ENCODE data around the gene AKAP1. TPM values are rescaled to one million over a fixed set of nuclear protein-coding genes. Genes with fewer than 3 reads are reported as not detected.
A peak's percentile ranks its signal among the peaks of the same experiment; 100 is the strongest.
"Not testable (repeated sequence)": the region's sequence is repeated elsewhere in the genome, so short reads cannot be mapped to it uniquely, and the experiment has no call there.

AKAP1 gene
- total and polyA plus RNA-seq, 11 donors: 55.8 to 240 (median 128) TPM

DNA sequence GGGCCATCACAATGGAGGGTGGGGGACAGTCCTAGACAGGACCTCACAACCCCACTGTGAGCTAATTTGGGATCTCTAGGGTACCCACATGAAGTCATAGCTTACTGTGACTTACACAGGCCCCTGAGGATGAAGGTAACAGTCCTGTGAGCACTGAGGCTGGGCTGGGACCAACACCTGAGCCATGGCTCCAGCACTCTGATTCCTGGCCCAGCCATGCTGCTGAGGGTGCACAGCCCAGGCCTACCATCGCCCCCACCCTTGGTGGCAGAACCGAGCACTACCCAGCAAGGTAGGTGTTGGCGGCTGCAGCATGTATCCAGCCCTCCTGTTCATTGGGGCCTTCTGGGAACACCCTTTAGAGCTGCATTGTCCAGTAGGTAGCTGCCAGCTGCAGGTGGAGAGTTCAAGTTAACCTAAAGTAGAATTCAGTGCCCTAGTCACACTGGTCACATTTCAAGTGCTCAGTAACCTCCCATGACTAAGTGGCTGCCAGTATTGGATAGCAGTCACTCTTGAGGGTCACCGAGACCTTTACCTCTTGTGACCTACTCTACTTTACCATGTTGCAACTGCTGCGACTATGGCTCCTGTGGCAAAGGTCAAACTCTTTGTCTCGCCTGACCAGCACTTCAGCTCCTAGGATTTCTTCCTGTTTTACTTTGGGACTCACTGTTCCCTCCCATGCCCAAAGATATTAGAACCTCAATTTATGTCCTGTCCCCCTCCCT lies 11.6 kb downstream of the AKAP1 start:
- no peak overlapping the region for H3K4me3 ChIP-seq
- TF ChIP-seq, protein P1, sequence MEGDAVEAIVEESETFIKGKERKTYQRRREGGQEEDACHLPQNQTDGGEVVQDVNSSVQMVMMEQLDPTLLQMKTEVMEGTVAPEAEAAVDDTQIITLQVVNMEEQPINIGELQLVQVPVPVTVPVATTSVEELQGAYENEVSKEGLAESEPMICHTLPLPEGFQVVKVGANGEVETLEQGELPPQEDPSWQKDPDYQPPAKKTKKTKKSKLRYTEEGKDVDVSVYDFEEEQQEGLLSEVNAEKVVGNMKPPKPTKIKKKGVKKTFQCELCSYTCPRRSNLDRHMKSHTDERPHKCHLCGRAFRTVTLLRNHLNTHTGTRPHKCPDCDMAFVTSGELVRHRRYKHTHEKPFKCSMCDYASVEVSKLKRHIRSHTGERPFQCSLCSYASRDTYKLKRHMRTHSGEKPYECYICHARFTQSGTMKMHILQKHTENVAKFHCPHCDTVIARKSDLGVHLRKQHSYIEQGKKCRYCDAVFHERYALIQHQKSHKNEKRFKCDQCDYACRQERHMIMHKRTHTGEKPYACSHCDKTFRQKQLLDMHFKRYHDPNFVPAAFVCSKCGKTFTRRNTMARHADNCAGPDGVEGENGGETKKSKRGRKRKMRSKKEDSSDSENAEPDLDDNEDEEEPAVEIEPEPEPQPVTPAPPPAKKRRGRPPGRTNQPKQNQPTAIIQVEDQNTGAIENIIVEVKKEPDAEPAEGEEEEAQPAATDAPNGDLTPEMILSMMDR (IDR thresholded peaks at IDR 0.05): no peak
- TF ChIP-seq POLR2A (IDR thresholded peaks at IDR 0.05): no peak
- peak overlapping the region; percentile 67 to 98 (median 86) for H3K27ac ChIP-seq
- ATAC-seq (peak in 3 of 4 donors; percentile 63 to 69 (median 65)), DNase-seq (peak in 1 of 5 donors; percentile 50)
- 74 to 83% (median 75%) methylated on average over 3 to 6 of the region's 6 CpGs for WGBS, 4 donors
- intact Hi-C loops (cut with DNase I): no loop called here
- no peaks in the 10 kb centered on the region for H3K9me3 ChIP-seq
- peaks cover 0 to 91% (median 61%) of the 10 kb centered on the region in 12 donors for H3K4me1 ChIP-seq
- H3K27me3 ChIP-seq: no peaks in the 10 kb centered on the region
- no peaks in the 10 kb centered on the region for H3K36me3 ChIP-seq

DNA sequence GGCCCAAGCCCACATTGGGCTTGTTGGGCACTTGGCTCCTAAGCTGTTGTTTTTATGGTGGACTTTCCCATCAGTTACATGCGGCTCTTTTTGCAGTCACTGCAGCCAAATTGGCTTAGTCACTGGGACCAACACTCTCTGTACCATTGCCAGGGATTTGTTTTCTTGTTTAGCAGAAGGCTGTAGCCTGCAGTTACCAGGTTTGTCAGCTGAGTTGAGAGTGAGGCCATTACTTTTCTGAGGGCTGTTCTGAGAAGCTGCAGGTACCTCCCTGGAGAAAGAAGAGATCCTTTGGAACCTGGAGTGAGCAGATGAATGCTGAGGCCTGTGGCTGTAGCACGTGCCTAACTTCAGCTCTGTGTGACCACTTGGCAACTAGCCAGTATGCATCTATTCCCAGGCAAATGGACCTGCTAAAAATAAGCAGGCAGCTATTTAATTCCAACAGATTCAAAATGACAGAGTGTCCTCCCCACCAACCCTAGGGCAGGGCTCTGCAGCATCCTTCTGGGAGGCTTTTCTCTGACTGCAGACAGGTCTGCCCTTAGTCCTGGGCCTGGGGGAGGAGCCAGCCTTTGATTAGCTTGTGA lies 12.9 kb downstream of the AKAP1 start:
- Histone ChIP-seq H3K27me3 (no peaks in the 10 kb centered on the region), H3K27ac (peak overlapping the region; percentile 62 to 98 (median 86)), H3K4me1 (peaks cover 0 to 91% (median 60%) of the 10 kb centered on the region in 12 donors), H3K9me3 (no peaks in the 10 kb centered on the region), H3K4me3 (no peak overlapping the region), H3K36me3 (no peaks in the 10 kb centered on the region)
- intact Hi-C loops (cut with DNase I): no loop called here
- WGBS, 4 donors: 0 to 20% (median 13%) methylated on average over 1 to 2 of the region's 2 CpGs
- peak; percentile 68 to 78 (median 74) for ATAC-seq
- peak in 4 of 5 donors; percentile 52 to 76 (median 66) for DNase-seq
- no peak for TF ChIP-seq POLR2A (IDR thresholded peaks at IDR 0.05)
- TF ChIP-seq, protein P1 (IDR thresholded peaks at IDR 0.05): no peak

DNA sequence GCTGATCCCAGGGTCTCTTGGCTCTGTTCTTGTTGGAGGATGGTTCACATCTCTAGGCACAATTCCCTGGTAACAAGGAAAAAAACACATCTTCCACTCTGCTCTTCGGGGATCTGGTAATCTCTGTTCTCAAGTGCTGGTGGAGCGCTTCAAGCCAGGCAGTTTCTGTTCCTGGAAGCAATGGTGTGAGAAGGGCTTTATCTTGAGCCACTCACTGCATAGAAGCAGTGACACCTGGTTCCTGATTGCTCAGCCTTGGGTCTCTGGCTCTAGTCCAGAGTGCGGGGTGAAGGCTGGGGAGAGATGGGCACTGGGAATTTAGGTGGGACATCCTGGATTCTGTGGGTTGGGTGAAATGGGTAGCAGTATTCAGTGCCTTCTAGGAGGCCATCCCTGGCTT lies 14.1 kb downstream of the AKAP1 start:
- no peaks in the 10 kb centered on the region for H3K27me3 ChIP-seq
- 49 to 78% (median 57%) methylated on average over 3 of the region's 3 CpGs for WGBS, 4 donors
- DNase-seq: no peak
- peaks cover 0 to 89% (median 53%) of the 10 kb centered on the region in 12 donors for H3K4me1 ChIP-seq
- no peak for TF ChIP-seq POLR2A (IDR thresholded peaks at IDR 0.05)
- TF ChIP-seq, protein P1 (IDR thresholded peaks at IDR 0.05): no peak
- intact Hi-C loops (cut with DNase I): no loop called here
- peak in 1 of 4 donors; percentile 19 for ATAC-seq
- no peak overlapping the region for H3K4me3 ChIP-seq
- H3K9me3 ChIP-seq: no peaks in the 10 kb centered on the region
- H3K27ac ChIP-seq: peak overlapping the region; percentile 19 to 98 (median 86)
- no peaks in the 10 kb centered on the region for H3K36me3 ChIP-seq

DNA sequence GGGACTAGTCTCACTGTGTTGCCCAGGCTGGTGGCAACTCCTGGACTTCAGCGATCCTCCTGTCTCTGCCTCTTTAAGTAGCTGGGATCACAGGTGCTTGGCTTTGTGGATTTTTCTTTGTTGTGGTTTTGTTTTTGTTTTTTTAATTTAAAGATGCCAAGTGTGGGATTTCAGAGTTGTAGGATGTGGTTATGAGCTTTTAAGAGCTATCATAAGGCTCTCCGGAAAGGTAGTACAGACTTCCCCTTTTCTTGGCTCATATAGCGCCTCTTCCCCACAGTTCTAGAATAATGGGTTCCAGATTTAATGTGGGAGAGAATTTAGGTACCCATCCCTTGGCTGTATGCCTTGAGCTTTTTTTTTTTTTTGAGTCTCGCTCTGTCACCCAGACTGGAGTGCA lies 17.1 kb downstream of the AKAP1 start:
- WGBS, 4 donors: 66 to 83% (median 79%) methylated on average over 4 of the region's 4 CpGs
- no peak for TF ChIP-seq POLR2A (IDR thresholded peaks at IDR 0.05)
- intact Hi-C loops (cut with DNase I): no loop called here
- DNase-seq (no peak), ATAC-seq (no peak)
- no peaks in the 10 kb centered on the region for H3K9me3 ChIP-seq
- H3K4me3 ChIP-seq: no peak overlapping the region
- H3K27ac ChIP-seq: peak overlapping the region in 6 of 12 donors; percentile 8 to 96 (median 32)
- peaks cover 0 to 88% (median 43%) of the 10 kb centered on the region in 12 donors for H3K4me1 ChIP-seq
- peaks cover 0 to 8% (median 0%) of the 10 kb centered on the region in 9 donors for H3K36me3 ChIP-seq
- H3K27me3 ChIP-seq: no peaks in the 10 kb centered on the region

DNA sequence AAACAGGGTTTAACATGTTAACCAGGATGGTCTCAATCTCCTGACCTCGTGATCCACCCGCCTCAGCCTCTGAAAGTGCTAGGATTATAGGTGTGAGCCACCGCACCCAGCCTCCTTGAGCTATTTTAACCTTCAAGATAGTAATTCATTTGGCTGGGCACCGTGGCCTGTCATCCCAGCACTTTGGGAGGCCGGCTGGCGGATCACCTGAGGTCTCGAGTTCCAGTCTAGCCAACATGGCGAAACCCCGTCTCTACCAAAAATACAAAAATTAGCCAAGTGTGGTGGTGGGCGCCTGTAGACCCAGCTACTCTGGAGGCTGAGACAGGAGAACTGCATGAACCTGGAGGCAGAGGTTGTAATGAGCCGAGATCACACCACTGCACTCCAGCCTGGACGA lies 17.6 kb downstream of the AKAP1 start:
- 64 to 81% (median 71%) methylated on average over 12 of the region's 12 CpGs for WGBS, 4 donors
- H3K4me3 ChIP-seq; intact Hi-C loops (cut with DNase I); DNase-seq; H3K36me3 ChIP-seq; H3K27me3 ChIP-seq; H3K9me3 ChIP-seq; ATAC-seq: not testable (repeated sequence)
- peak overlapping the region in 9 of 12 donors; percentile 1 to 96 (median 37) for H3K27ac ChIP-seq
- peaks cover 0 to 83% (median 42%) of the 10 kb centered on the region in 12 donors for H3K4me1 ChIP-seq
